Measurements from ENCODE around the gene PLEKHB1.

DNA sequence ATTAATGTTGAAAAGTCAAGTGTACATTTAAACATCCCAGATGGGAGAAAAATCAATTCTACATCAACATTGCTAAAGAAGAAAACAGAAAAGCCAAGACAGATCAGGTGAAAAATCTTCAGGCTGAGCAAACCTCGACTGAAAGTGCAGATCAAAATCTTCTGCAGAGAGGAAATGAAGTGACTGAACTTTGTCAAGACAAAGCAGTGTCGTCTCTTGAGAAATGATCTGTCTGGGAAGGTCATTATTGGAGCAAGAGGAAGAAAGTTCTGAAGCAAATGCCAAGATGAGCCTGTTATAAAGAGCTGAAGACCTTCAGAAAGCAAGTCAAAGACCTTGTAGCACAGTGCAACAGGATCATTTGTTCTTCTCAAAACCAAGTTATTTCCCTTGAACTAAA lies 5.8 kb upstream of the PLEKHB1 start:
- TF ChIP-seq CTCF (IDR thresholded peaks at IDR 0.05) (no peak), POLR2A (IDR thresholded peaks at IDR 0.05) (no peak)
